Measurements from ENCODE around the gene PRRC1. TPM values are rescaled to one million over a fixed set of nuclear protein-coding genes. Genes with fewer than 3 reads are reported as not detected.

Gene PRRC1
- total RNA-seq (2022; extraction: Qiagen RNA extraction), result 40.9 to 61.5 TPM (median 61.0 TPM) in 5 replicates

DNA sequence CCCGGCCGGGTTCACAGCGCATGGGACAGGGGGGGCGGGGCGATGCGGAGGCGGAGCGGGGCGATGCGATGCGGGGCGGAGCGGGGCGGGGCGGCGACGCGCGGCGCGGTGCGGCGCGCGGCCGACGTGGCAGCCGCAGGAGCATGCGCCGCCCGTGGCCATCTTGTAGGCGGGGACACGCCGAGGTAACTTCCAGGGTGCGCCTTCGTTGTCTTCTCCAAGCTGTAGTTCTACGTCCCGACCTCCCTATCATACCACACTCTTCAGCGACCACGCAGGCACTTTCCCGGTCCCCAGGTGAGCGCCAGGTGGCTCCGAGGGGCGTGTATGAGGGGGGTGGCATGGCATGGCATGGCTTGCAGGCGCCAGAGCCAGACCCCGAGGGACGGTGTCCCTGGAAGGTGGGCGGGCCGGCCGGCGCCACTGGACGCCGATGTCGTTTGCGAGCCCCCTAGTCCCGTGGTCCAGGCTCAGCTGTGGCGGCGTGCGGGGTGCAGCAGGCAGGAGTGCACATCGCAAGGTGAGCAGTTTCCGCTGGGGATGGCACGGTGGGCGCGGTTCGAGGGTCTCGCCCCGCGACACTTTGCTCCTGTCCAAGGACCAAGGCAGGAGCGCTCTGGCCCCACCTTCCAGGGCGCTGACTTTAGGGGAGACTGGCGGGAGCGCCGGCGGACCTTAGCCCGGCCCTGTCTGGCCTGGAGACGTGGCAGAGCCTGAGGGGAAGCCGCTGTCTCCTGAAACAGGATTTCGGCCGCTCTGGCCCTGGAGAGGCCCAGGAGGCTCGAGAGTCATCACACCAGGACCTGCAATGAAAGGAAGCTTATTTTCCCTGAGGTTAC, at the start of gene PRRC1:
Gene PRRC1 (plus strand): TSS at position 161 of the 839 bp plus-strand sequence. CDS start 5,840 bp downstream, outside the sequence.

Other genes with a start within 250 kb of the PRRC1 start
- gene MEGF10, start 226.8 kb upstream of the PRRC1 start, total RNA-seq (2022; extraction: Qiagen RNA extraction), result 0.13 TPM in 1 of 5 replicates, not detected in the others
- not detected in 5 replicates for gene CTXN3, start 131.4 kb downstream of the PRRC1 start, total RNA-seq (2022; extraction: Qiagen RNA extraction)
- not detected in 5 replicates for gene CCDC192, start 185.8 kb downstream of the PRRC1 start, total RNA-seq (2022; extraction: Qiagen RNA extraction)